HUES6 (cell line): ENCODE data around the gene WWOX.

Experiments
- H3K27ac ChIP-seq: 2 replicates; pipeline ENCODE4 v1.7.0; 2013; ENCODE audit warnings: low read depth, mild to moderate bottlenecking, low read length, inconsistent platforms
- H3K27me3 ChIP-seq: 2 replicates; pipeline ENCODE4 v1.6.1; 2013; ENCODE audit warnings: low read length; ENCODE audit not compliant: control insufficient read depth, insufficient read depth
- H3K36me3 ChIP-seq: 2 replicates; pipeline ENCODE4 v1.6.1; 2013; ENCODE audit warnings: low read length; ENCODE audit not compliant: control insufficient read depth, insufficient read depth
- H3K4me1 ChIP-seq: 2 replicates; pipeline ENCODE4 v1.6.1; 2013; ENCODE audit warnings: low read length; ENCODE audit not compliant: control insufficient read depth, insufficient read depth
- H3K4me3 ChIP-seq: 2 replicates; pipeline ENCODE4 v1.5.1; 2013; ENCODE audit warnings: low read depth, low read length
- H3K9ac ChIP-seq: one replicate; pipeline ENCODE4 v1.6.1; 2013; ENCODE audit warnings: mild to moderate bottlenecking, low read length
- H3K9me3 ChIP-seq: 2 replicates; pipeline ENCODE4 v1.6.1; 2013; ENCODE audit warnings: low read depth, low read length; ENCODE audit not compliant: control insufficient read depth, insufficient read depth

The WWOX gene

GRCh38 chr16:78630102-78630501, 530.6 kb downstream of the WWOX start:
- no peaks in the 10 kb centered on the region for H3K4me1 ChIP-seq
- no peaks in the 10 kb centered on the region for H3K36me3 ChIP-seq
- no peak overlapping the region for H3K27ac ChIP-seq
- H3K27me3 ChIP-seq = no peaks in the 10 kb centered on the region
- no peak overlapping the region for H3K4me3 ChIP-seq
- H3K9me3 ChIP-seq = peaks cover 12% of the 10 kb centered on the region
- no peak overlapping the region for H3K9ac ChIP-seq

- no peaks in the 10 kb centered on the region for H3K27me3 ChIP-seq
- no peak overlapping the region for H3K4me3 ChIP-seq
- no peaks in the 10 kb centered on the region for H3K4me1 ChIP-seq
- H3K27ac ChIP-seq = no peak overlapping the region
- H3K36me3 ChIP-seq = no peaks in the 10 kb centered on the region
- H3K9me3 ChIP-seq = peaks cover 12% of the 10 kb centered on the region
- H3K9ac ChIP-seq = no peak overlapping the region
Observed at GRCh38 chr16:78633551-78633950, 534.1 kb downstream of the WWOX start.

DNA sequence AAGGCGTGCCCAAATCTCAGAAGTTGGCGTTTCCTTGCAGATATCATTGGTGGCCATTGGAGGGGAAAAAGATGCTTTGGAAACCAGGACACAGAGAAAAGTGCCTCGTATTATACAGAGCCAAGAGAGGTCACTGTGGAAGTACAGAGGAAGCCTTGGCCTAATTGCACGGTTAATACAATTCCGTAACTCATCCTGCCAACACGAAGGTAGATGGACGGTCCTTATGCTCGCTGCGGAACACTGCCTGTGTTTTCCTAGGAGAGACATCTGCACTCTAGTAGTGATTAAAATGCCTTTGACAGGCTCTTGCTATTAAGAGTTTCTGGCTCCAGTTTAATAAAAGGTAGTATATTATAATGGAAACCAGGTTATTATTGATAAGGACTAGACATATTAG, 536.4 kb downstream of the WWOX start:
- Histone ChIP-seq H3K27ac (no peak overlapping the region), H3K4me3 (no peak overlapping the region), H3K36me3 (no peaks in the 10 kb centered on the region), H3K9ac (no peak overlapping the region), H3K4me1 (no peaks in the 10 kb centered on the region), H3K9me3 (0 out of 2 replicates have a peak, but pooled peaks cover under 1% of the 10 kb centered on the region), H3K27me3 (no peaks in the 10 kb centered on the region)

- H3K36me3 ChIP-seq = no peaks in the 10 kb centered on the region
- no peaks in the 10 kb centered on the region for H3K9me3 ChIP-seq
- H3K9ac ChIP-seq = no peak overlapping the region
- H3K27me3 ChIP-seq = no peaks in the 10 kb centered on the region
- no peak overlapping the region for H3K4me3 ChIP-seq
- no peak overlapping the region for H3K27ac ChIP-seq
- peaks cover 7% of the 10 kb centered on the region; the same call in 1 of the 2 replicates for H3K4me1 ChIP-seq
Observed at GRCh38 chr16:78638371-78638770, 538.9 kb downstream of the WWOX start.

DNA sequence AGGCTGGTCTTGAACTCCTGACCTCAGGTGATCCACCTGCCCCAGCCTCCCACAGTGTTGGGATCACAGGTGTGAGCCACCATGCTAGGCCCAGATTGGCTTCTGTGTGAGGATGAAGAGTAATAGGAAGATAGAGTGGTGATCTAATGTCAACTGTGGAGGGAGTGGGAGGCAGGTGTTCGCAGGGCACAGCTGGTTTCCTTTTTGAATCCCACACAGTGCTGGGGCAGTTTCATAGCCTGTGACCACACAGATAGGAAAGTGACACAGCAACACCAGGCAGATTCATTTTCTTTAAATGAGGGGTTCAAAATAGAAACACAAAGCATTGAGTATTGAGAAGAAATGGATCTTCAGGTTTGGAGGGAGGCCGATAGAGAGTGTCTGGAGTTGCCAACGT, 540.3 kb downstream of the WWOX start:
- Histone ChIP-seq H3K27me3 (no peaks in the 10 kb centered on the region), H3K36me3 (no peaks in the 10 kb centered on the region), H3K9me3 (no peaks in the 10 kb centered on the region), H3K27ac (no peak overlapping the region), H3K4me3 (no peak overlapping the region), H3K4me1 (peaks cover 8% of the 10 kb centered on the region; the same call in 1 of the 2 replicates), H3K9ac (no peak overlapping the region)

DNA sequence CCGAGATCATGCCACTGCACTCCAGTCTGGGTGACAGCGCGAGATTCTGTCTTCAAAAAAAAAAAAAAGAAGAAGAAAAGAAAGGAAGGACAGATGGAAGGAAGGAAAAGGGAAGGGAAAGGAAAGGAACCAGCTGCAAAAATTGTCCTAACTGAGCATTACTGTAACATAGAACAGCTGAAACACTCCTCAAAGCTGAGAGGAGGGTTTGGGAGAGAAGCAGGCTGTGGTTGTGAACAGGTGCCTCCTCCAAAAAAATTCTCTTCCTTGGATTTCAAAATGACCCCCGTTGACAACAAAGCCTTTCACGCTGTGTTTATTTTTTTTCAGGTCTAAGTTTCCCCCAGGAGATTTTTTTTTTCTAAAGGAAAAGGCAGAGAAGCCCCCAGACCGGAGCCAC, 541.4 kb downstream of the WWOX start:
- no peak overlapping the region for H3K9ac ChIP-seq
- no peak overlapping the region for H3K4me3 ChIP-seq
- H3K27ac ChIP-seq = no peak overlapping the region
- no peaks in the 10 kb centered on the region for H3K9me3 ChIP-seq
- no peaks in the 10 kb centered on the region for H3K27me3 ChIP-seq
- no peaks in the 10 kb centered on the region for H3K36me3 ChIP-seq
- H3K4me1 ChIP-seq = peaks cover 8% of the 10 kb centered on the region; the same call in 1 of the 2 replicates

DNA sequence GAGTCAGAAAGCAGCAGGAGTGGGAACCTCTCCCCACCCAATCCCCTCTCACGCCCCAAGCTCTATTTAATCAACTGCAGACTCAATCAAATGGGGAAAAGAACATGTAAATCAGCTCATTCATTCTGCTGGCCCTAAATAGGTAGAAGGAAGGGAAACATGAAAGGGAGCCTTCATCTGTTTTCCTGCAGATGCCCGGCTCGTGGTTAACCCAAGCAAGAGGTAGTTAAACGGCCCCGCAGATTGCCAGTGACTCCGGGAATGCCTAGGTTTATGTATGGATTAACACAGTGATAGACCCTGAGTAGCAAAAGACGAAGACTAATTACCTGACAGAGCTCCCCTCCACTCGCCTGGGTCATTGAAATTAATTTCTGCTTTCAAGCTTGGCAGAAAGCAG, 542.0 kb downstream of the WWOX start:
- no peak overlapping the region for H3K4me3 ChIP-seq
- H3K27ac ChIP-seq = no peak overlapping the region
- H3K9ac ChIP-seq = no peak overlapping the region

DNA sequence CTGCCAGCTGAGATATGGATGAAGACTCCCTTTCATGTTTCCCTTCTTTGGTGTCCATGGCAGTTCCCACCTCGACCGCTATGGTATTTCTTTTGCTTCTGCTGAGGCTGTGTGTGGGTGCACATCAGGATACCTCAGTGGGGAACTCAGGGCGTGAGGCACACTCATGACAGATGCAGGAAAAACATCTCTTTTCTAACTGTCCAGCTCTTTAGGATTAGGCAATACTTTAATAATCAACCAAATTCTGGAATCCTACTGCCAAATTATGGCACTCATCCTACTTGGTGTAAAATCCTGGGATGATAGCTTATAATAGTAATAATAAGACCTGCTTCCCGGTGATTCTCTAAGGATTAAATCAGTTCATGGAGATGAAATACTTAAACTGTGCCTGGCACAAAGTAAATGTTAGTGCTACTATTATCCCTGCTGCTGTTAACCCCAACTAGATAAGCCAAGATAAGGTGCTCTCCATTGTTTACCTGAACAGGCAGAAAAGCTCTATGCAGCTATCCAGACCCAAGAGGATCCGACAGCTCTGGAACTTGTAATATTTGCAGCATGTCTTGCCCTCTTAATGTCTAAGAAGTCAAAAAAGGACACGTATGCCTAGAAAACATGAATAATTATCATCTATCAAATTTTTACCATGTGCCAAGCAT, 543.3 kb downstream of the WWOX start:
- no peak overlapping the region for H3K9ac ChIP-seq
- no peaks in the 10 kb centered on the region for H3K9me3 ChIP-seq
- no peak overlapping the region for H3K27ac ChIP-seq
- H3K4me1 ChIP-seq = peaks cover 8% of the 10 kb centered on the region; the same call in 1 of the 2 replicates
- H3K36me3 ChIP-seq = no peaks in the 10 kb centered on the region
- H3K27me3 ChIP-seq = no peaks in the 10 kb centered on the region
- H3K4me3 ChIP-seq = no peak overlapping the region

More for the DNA sequence above, 542.0 kb downstream of the WWOX start:
- H3K4me1 ChIP-seq = peaks cover 8% of the 10 kb centered on the region; the same call in 1 of the 2 replicates
- no peaks in the 10 kb centered on the region for H3K27me3 ChIP-seq
- no peaks in the 10 kb centered on the region for H3K9me3 ChIP-seq
- H3K36me3 ChIP-seq = no peaks in the 10 kb centered on the region

GRCh38 chr16:78645657-78646056, 546.2 kb downstream of the WWOX start:
- Histone ChIP-seq H3K9ac (no peak overlapping the region), H3K27ac (no peak overlapping the region), H3K4me1 (peaks cover 8% of the 10 kb centered on the region; the same call in 1 of the 2 replicates), H3K27me3 (no peaks in the 10 kb centered on the region), H3K9me3 (no peaks in the 10 kb centered on the region), H3K36me3 (no peaks in the 10 kb centered on the region), H3K4me3 (no peak overlapping the region)

- Histone ChIP-seq H3K4me1 (0 out of 2 replicates have a peak, but pooled peaks cover 5% of the 10 kb centered on the region), H3K9me3 (no peaks in the 10 kb centered on the region), H3K9ac (no peak overlapping the region), H3K4me3 (no peak overlapping the region), H3K36me3 (no peaks in the 10 kb centered on the region), H3K27me3 (no peaks in the 10 kb centered on the region), H3K27ac (no peak overlapping the region)
Observed at GRCh38 chr16:78647019-78647418, 547.6 kb downstream of the WWOX start.

DNA sequence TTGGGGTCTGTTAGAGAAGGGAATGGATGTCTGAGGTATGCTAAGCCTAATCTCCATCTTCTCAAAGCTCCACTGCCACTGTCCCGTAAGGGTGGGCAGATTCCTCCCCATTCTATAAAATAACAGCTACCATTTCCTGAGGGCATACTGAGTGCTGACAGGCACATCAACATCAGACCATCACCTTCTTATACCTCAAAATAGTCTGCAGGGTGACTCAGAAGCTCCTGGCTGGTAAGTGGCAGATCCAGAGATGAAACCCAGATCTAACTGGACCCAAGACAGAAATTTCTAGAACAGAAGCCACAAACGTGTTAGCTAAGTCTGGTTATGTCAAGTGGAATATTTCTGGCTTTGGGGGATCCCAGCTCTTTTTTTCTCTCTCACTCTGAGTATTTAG, 548.0 kb downstream of the WWOX start:
- no peaks in the 10 kb centered on the region for H3K36me3 ChIP-seq
- H3K9ac ChIP-seq = no peak overlapping the region
- H3K27ac ChIP-seq = no peak overlapping the region
- H3K9me3 ChIP-seq = no peaks in the 10 kb centered on the region
- H3K27me3 ChIP-seq = no peaks in the 10 kb centered on the region
- H3K4me1 ChIP-seq = 0 out of 2 replicates have a peak, but pooled peaks cover 5% of the 10 kb centered on the region
- no peak overlapping the region for H3K4me3 ChIP-seq
